ENCODE results near the gene EFCAB12.

- TF ChIP-seq CTCF (conservative IDR thresholded peaks at IDR 0.05) (no peak), EZH2 (IDR thresholded peaks at IDR 0.05; ENCODE audit: low read depth) (no peak)
Measured at GRCh38 chr3:129421988-129422745, 6.3 kb downstream of the EFCAB12 start.
